Transverse colon (tissue), 4 donors: Measurements from ENCODE around the gene PSMB7. TPM values are rescaled to one million over a fixed set of nuclear protein-coding genes. Genes with fewer than 3 reads are reported as not detected.

Experiments
- DNase-seq: peaks from one replicate; pipeline ENCODE4 v3.0.0-alpha.2; 2019
- H3K27ac ChIP-seq, 4 donors: fragments of 200-600 bp; sonication (generic); 2 replicates each; pipeline ENCODE4 v1.5.1; 2016 to 2018; ENCODE audit warnings: inconsistent platforms in 4 of 4
- H3K27me3 ChIP-seq: fragments of 200-600 bp; sonication (generic); 2 replicates; pipeline ENCODE4 v1.5.1; 2017; ENCODE audit warnings: inconsistent platforms
- H3K36me3 ChIP-seq, 4 donors: fragments of 200-600 bp; sonication (generic); 2 replicates each; pipeline ENCODE4 v1.5.1; 2017 to 2019; ENCODE audit warnings: inconsistent platforms in 4 of 4
- H3K4me1 ChIP-seq, 4 donors: fragments of 200-600 bp; sonication (generic); 2 replicates each; pipeline ENCODE4 v1.5.1; 2017 to 2020; ENCODE audit warnings: inconsistent platforms in 4 of 4
- H3K4me3 ChIP-seq, 4 donors: fragments of 200-600 bp; sonication (generic); 1 replicate in 1 of 4; 2 replicates in 3 of 4; pipeline versions ENCODE4 v1.5.1 to v1.6.1; 2017 to 2019; ENCODE audit warnings: inconsistent platforms in 4 of 4
- H3K9me3 ChIP-seq, 2 donors: fragments of 200-600 bp; sonication (generic); 2 replicates each; pipeline ENCODE4 v1.5.1; 2017 to 2019; ENCODE audit warnings: inconsistent platforms in 2 of 2
- EP300 ChIP-seq: sonication (generic); formaldehyde crosslinking; IDR thresholded peaks from one replicate; pipeline ENCODE4 v1.6.1; 2017; ENCODE audit warnings: antibody characterized with exemption, low read depth
- POLR2A ChIP-seq: fragments of 450-650 bp; IDR thresholded peaks from one replicate; pipeline ENCODE4 v1.6.1; 2016; ENCODE audit warnings: antibody characterized with exemption, mild to moderate bottlenecking, moderate library complexity
- POLR2AphosphoS5 ChIP-seq, 3 donors: sonication (generic); formaldehyde crosslinking; IDR thresholded peaks; one replicate each; pipeline ENCODE4 v1.6.1; 2016; ENCODE audit warnings: antibody characterized with exemption in 3 of 3
- WGBS, 2 donors: methylation state at CpG; one replicate each; pipeline ENCODE4 v1.1.5; 2018; ENCODE audit warnings: low coverage in 1 of 2; 5-methylcytosine and 5-hydroxymethylcytosine counted together
- in situ Hi-C, 4 donors: fragments of 200-750 bp; cut with MboI; loops; one replicate each; pipeline versions ENCODE4 v1.15.0 to v1.15.1; 2017; ENCODE audit warnings: low sequenced_read_pairs in 3 of 4, low pct_ligation_motif_present in 1 of 4, low pct_unique_long_range_greater_than_20kb in 1 of 4
- intact Hi-C: fragments of 100-400 bp; cut with DNase I; formaldehyde crosslinking; loops from one replicate; pipeline ENCODE4 v1.15.1; 2023; ENCODE audit warnings: low total_unique reads
- total RNA-seq, 4 donors: library from RNA; depleted of rRNA; stranded (reverse); fragments of >200 nt; gene quantifications; one replicate each; pipeline ENCODE4 v1.1.0, GENCODE V29; 2016
- TF ChIP-seq, protein P1 (sequence below), 5 experiments: fragments of 200-600 bp in 3 of 5; fragments of 450-650 bp in 2 of 5; sonication (generic) in 3 of 5; IDR thresholded peaks; 1 replicate in 2 of 5; 2 replicates in 3 of 5; pipeline ENCODE4 v1.5.1; 2016 to 2017; ENCODE audit warnings: antibody characterized with exemption in 5 of 5, inconsistent platforms in 3 of 5, mild to moderate bottlenecking in 2 of 5, moderate library complexity in 1 of 5

PSMB7 gene
- total RNA-seq, 4 donors from 2014 or later = 11.6 to 136 (median 51.6) TPM

DNA sequence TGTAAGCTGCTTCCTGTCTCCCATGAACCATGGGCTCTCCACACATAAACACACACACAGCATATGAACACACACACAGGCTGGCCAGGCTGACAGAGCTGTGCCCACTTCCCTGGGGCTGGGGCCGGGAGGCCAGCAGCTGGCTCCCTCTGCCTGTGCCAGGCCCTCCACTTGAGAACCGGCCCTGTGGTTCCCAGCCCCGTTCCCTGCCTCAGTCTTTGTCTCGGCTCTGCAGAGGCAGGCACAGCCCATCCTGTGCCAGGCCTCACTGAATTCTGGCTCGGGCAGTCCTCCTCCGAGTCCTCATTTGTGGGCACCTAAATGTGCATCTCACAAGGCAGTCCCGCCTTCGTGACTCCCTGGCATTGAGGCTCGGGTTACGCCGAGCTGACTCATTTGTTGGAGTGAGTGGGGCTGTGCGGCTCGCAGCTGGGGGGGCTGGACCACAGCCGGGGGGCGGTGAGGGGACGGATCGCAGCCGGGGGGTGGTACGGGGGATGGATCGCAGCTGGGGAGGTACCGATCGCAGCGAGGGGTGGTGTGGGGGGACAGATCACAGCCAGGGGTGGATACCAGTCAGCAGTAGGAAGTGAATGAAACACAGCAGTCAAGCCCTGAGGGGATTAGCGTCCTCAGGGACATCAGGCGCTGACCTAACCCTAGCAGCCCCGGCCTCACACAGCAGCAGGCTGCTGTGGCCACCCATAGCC lies 72.3 kb downstream of the PSMB7 start:
- Histone ChIP-seq H3K4me3 (no peak overlapping the region), H3K36me3 (peaks cover 0 to 21% (median 2%) of the 10 kb centered on the region in 4 donors), H3K9me3 (no peaks in the 10 kb centered on the region), H3K27ac (peak overlapping the region; percentile 34 to 72 (median 57)), H3K4me1 (peaks cover 4 to 13% (median 8%) of the 10 kb centered on the region in 4 donors), H3K27me3 (no peaks in the 10 kb centered on the region)
- WGBS, 2 donors = 56% methylated on average over 24 of the region's 26 CpGs; no CpG with 5 or more reads in 1 of the 2 donors
- in situ Hi-C loops (no loop called here), intact Hi-C loops (loop anchor here (1.0 kb wide), 1 partner anchor 33 kb away; no protein-coding TSS in a partner anchor)
- peak; percentile 37 for DNase-seq
- TF ChIP-seq POLR2A (no peak), POLR2AphosphoS5 (IDR thresholded peaks at IDR 0.05) (no peak), EP300 (no peak)
- TF ChIP-seq, protein P1, sequence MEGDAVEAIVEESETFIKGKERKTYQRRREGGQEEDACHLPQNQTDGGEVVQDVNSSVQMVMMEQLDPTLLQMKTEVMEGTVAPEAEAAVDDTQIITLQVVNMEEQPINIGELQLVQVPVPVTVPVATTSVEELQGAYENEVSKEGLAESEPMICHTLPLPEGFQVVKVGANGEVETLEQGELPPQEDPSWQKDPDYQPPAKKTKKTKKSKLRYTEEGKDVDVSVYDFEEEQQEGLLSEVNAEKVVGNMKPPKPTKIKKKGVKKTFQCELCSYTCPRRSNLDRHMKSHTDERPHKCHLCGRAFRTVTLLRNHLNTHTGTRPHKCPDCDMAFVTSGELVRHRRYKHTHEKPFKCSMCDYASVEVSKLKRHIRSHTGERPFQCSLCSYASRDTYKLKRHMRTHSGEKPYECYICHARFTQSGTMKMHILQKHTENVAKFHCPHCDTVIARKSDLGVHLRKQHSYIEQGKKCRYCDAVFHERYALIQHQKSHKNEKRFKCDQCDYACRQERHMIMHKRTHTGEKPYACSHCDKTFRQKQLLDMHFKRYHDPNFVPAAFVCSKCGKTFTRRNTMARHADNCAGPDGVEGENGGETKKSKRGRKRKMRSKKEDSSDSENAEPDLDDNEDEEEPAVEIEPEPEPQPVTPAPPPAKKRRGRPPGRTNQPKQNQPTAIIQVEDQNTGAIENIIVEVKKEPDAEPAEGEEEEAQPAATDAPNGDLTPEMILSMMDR (IDR thresholded peaks at IDR 0.05) = no peak

DNA sequence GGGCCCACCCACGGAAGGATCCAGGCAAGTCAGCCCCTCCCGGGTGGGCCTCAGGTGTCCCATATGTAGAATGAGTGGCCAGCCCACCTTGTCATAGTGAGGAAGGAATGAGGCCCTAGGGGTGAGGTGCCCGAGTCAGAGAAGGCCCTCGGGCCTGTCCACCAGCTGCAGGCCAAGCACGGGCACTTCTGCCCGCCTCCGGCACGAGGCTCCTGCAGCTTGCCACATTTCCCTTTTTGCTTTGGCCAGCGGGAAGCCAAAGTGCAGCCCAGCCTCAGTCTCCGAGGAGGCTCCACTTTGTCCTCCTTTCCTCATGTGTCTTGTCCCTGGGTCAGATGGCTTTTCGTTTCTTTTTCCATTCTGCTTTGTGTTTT lies 72.9 kb downstream of the PSMB7 start:
- H3K27ac ChIP-seq = peak overlapping the region; percentile 29 to 72 (median 57)
- intact Hi-C loops (loop anchor here (1.0 kb wide), 1 partner anchor 34 kb away; no protein-coding TSS in a partner anchor), in situ Hi-C loops (no loop called here)
- H3K9me3 ChIP-seq = no peaks in the 10 kb centered on the region
- no peak for DNase-seq
- TF ChIP-seq, protein P1 (IDR thresholded peaks at IDR 0.05) = no peak
- TF ChIP-seq POLR2AphosphoS5 (IDR thresholded peaks at IDR 0.05) (no peak), EP300 (no peak), POLR2A (no peak)
- 80% methylated on average over 9 of the region's 11 CpGs; no CpG with 5 or more reads in 1 of the 2 donors for WGBS, 2 donors
- H3K4me1 ChIP-seq = peaks cover 4 to 13% (median 8%) of the 10 kb centered on the region in 4 donors
- H3K4me3 ChIP-seq = no peak overlapping the region
- no peaks in the 10 kb centered on the region for H3K27me3 ChIP-seq
- H3K36me3 ChIP-seq = peaks cover 0 to 16% (median 4%) of the 10 kb centered on the region in 4 donors

DNA sequence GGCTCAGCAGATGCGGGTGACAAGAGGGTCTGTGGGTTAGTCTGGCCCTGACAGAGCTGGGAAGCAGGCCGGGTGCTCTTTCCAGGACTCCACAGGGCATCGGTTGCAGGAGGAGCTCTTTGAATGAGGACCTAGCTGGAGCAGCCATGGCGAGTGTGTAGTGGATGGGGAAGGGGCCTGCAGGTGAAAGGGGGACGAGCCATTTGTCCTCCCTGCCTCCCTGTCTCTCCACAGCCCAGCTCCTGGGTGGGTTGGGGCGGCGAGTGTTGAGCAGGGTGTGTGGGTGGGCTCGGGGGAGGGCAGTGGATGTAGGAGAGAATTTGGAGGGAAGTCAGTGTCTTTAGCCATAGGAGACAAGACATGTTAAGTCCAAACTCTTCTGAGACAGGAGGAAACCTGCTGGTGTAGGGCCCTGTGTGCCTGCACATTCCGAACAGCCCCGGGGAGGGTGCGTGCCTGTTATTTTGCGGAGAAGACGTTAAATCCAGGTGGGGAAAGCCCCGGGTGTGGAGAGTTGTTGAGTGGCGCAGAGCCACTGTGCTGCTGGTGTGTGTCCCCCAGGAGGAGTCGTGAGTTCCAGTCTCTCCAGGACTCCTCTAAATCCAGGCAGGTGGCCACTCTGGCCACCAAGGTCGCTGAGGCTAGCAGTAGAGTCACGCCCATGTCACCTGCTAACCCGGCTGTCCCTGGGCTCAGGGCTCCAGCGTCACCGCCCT lies 73.6 kb downstream of the PSMB7 start:
- TF ChIP-seq POLR2AphosphoS5 (IDR thresholded peaks at IDR 0.05) (no peak), EP300 (no peak), POLR2A (no peak)
- TF ChIP-seq, protein P1 (IDR thresholded peaks at IDR 0.05) = no peak
- intact Hi-C loops = loop anchor here (1.0 kb wide), 1 partner anchor 35 kb away; no protein-coding TSS in a partner anchor
- no peak for DNase-seq
- H3K27me3 ChIP-seq = no peaks in the 10 kb centered on the region
- in situ Hi-C loops = no loop called here
- no peak overlapping the region for H3K27ac ChIP-seq
- peaks cover 4 to 13% (median 8%) of the 10 kb centered on the region in 4 donors for H3K4me1 ChIP-seq
- no peak overlapping the region for H3K4me3 ChIP-seq
- H3K9me3 ChIP-seq = no peaks in the 10 kb centered on the region
- 50 to 84% methylated on average over 2 to 21 of the region's 21 CpGs for WGBS, 2 donors
- H3K36me3 ChIP-seq = peaks cover 0 to 15% (median 4%) of the 10 kb centered on the region in 4 donors
